ENCODE measurements around the gene FAM177B.

DNA sequence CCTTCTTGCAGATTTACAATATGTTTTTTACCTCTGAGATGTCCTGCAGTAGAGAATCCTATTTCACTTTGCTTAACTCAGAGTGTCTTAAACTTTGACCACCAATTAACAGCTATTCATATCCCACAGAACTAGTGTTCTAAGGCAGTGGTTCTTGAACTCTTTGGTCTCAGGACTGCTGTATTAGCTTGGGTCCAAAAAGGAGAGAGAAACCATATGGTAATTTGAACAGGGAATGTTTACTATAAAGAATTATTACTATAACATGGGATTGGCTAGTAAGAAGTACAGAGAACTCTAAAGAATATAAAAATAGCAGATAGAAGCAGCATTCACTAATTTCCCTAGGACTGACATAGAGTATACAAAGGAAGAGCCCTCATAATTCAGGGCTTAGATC is 31.6 kb downstream of the FAM177B start:
- TF ChIP-seq EZH2 (IDR thresholded peaks at IDR 0.05) (no peak), POLR2AphosphoS5 (IDR thresholded peaks at IDR 0.05; ENCODE audit: borderline replicate concordance, low read depth, low read length) (no peak), FOXP2 (optimal IDR thresholded peaks at IDR 0.05; ENCODE audit: control extremely low read depth, extremely low read length, insufficient read depth) (no peak)
